ENCODE results near the gene BPTF.
"Not testable (repeated sequence)": the region's sequence is repeated elsewhere in the genome, so short reads cannot be mapped to it uniquely, and the experiment has no call there.

The BPTF gene

GRCh38 chr17:67980883-67981282 is 155.6 kb downstream of the BPTF start:
- DNase-seq = not testable (repeated sequence)

- DNase-seq = no peak
Observed at GRCh38 chr17:67982034-67982640, 156.8 kb downstream of the BPTF start.

- DNase-seq = no peak
Observed at GRCh38 chr17:67982686-67983382, 157.5 kb downstream of the BPTF start.

GRCh38 chr17:67983383-67983688 is 158.0 kb downstream of the BPTF start:
- no peak for DNase-seq

- no peak for DNase-seq
Observed at GRCh38 chr17:67990909-67991308, 165.6 kb downstream of the BPTF start.

GRCh38 chr17:67992548-67993152 is 167.3 kb downstream of the BPTF start:
- no peak for DNase-seq

GRCh38 chr17:67993153-67993997 is 168.1 kb downstream of the BPTF start:
- DNase-seq = peak; percentile 91

- no peak for DNase-seq
Observed at GRCh38 chr17:67993998-67994361, 168.7 kb downstream of the BPTF start.

GRCh38 chr17:67994817-67995569 is 169.7 kb downstream of the BPTF start:
- DNase-seq = peak; percentile 82

GRCh38 chr17:67995570-67996263 is 170.4 kb downstream of the BPTF start:
- no peak for DNase-seq

GRCh38 chr17:67996301-67997171 is 171.2 kb downstream of the BPTF start, which contains the start of gene C17orf58:
Gene C17orf58 (minus strand): TSS chr17:67996469. CDS start chr17:67996198, 271 bp downstream.
- DNase-seq = peak; percentile 46

- DNase-seq = no peak
Observed at GRCh38 chr17:67998466-67998865, 173.2 kb downstream of the BPTF start.

GRCh38 chr17:67999291-67999911 is 174.1 kb downstream of the BPTF start:
- DNase-seq = peak; percentile 28

- no peak for DNase-seq
Observed at GRCh38 chr17:68004201-68004600, 178.9 kb downstream of the BPTF start.

GRCh38 chr17:68006797-68007196 is 181.5 kb downstream of the BPTF start:
- no peak for DNase-seq

- DNase-seq = no peak
Observed at GRCh38 chr17:68011199-68011665, 185.9 kb downstream of the BPTF start.

- DNase-seq = no peak
Observed at GRCh38 chr17:68013385-68013784, 188.1 kb downstream of the BPTF start.

GRCh38 chr17:68015081-68015723 is 189.9 kb downstream of the BPTF start:
- DNase-seq = no peak

GRCh38 chr17:68016838-68017237 is 191.5 kb downstream of the BPTF start:
- no peak for DNase-seq

GRCh38 chr17:68018493-68018892 is 193.2 kb downstream of the BPTF start:
- not testable (repeated sequence) for DNase-seq

All from HCEC 1CT (cell line).